GM12891 (cell line): ENCODE data around the gene MBD3.

ENCODE experiments used
- DNase-seq: peaks from one replicate; pipeline ENCODE4 v3.0.0; 2011; ENCODE audit warnings: low spot score; ENCODE audit not compliant: insufficient read length
- FAIRE-seq: peaks from 2 replicates; lab custom pipeline; 2011; peaks lifted over from hg19 to GRCh38; lab: Jason Lieb, UNC
- PAX5 ChIP-seq: IDR thresholded peaks from 2 replicates; pipeline ENCODE4 v1.6.1; 2011; ENCODE audit warnings: low read length, moderate library complexity, mild to moderate bottlenecking; ENCODE audit not compliant: insufficient read depth, severe bottlenecking
- POLR2A ChIP-seq: IDR thresholded peaks from 2 replicates; pipeline ENCODE4 v1.6.1; 2011; ENCODE audit warnings: low read depth, low read length, control low read depth
- POLR2AphosphoS5 ChIP-seq: IDR thresholded peaks from 2 replicates; pipeline ENCODE4 v1.6.1; 2011; ENCODE audit warnings: low read depth, low read length, control low read depth
- POU2F2 ChIP-seq: IDR thresholded peaks from 2 replicates; pipeline ENCODE4 v1.6.1; 2011; ENCODE audit warnings: low read depth, mild to moderate bottlenecking, control low read depth, low read length, moderate library complexity
- SPI1 ChIP-seq: IDR thresholded peaks from 2 replicates; pipeline ENCODE4 v1.6.1; 2011; ENCODE audit warnings: low read depth, low read length, control low read depth
- TAF1 ChIP-seq: IDR thresholded peaks from 2 replicates; pipeline ENCODE4 v1.6.1; 2011; ENCODE audit warnings: low read depth, low read length, control low read depth

The MBD3 gene

GRCh38 chr19:1572795-1573194 lies 19.9 kb downstream of the MBD3 start:
- FAIRE-seq = no peak
- no peak for DNase-seq
- TF ChIP-seq POLR2AphosphoS5 (no peak), PAX5 (no peak), TAF1 (no peak), POLR2A (no peak), POU2F2 (no peak), SPI1 (no peak)

GRCh38 chr19:1571358-1571757 lies 21.3 kb downstream of the MBD3 start:
- DNase-seq (no peak), FAIRE-seq (no peak)
- no peak for TF ChIP-seq POLR2AphosphoS5
- no peak for TF ChIP-seq TAF1

GRCh38 chr19:1570836-1571235 lies 21.8 kb downstream of the MBD3 start:
- FAIRE-seq = no peak
- no peak for TF ChIP-seq TAF1
- TF ChIP-seq POU2F2 = no peak
- no peak for TF ChIP-seq SPI1
- no peak for TF ChIP-seq POLR2AphosphoS5
- TF ChIP-seq PAX5 = no peak
- TF ChIP-seq POLR2A = no peak
- no peak for DNase-seq

GRCh38 chr19:1569997-1570396 lies 22.7 kb downstream of the MBD3 start:
- TF ChIP-seq TAF1 (no peak), POLR2AphosphoS5 (no peak), POU2F2 (no peak), POLR2A (no peak), SPI1 (no peak), PAX5 (no peak)
- FAIRE-seq (no peak), DNase-seq (no peak)

GRCh38 chr19:1568320-1569019 lies 24.2 kb downstream of the MBD3 start, which contains the start of gene MEX3D:
Gene MEX3D (minus strand): TSS chr19:1568325. CDS start chr19:1568058, 267 bp downstream.
- peak; percentile 99 for DNase-seq
- TF ChIP-seq TAF1 = no peak
- no peak for TF ChIP-seq POU2F2
- no peak for TF ChIP-seq PAX5
- no peak for TF ChIP-seq POLR2AphosphoS5
- no peak for TF ChIP-seq SPI1
- no peak for TF ChIP-seq POLR2A
- FAIRE-seq = peak; percentile 76

- TF ChIP-seq POLR2A (no peak), POLR2AphosphoS5 (no peak), POU2F2 (no peak), SPI1 (no peak), PAX5 (no peak), TAF1 (no peak)
- DNase-seq (no peak), FAIRE-seq (no peak)
Measured at GRCh38 chr19:1567848-1568227, 24.8 kb downstream of the MBD3 start.

GRCh38 chr19:1567116-1567847 lies 25.4 kb downstream of the MBD3 start:
- FAIRE-seq (no peak), DNase-seq (no peak)
- no peak for TF ChIP-seq TAF1
- no peak for TF ChIP-seq SPI1
- TF ChIP-seq POLR2AphosphoS5 = no peak

- DNase-seq (no peak), FAIRE-seq (no peak)
- TF ChIP-seq SPI1 (no peak), POLR2AphosphoS5 (no peak), PAX5 (no peak), TAF1 (no peak), POLR2A (no peak), POU2F2 (no peak)
Measured at GRCh38 chr19:1566392-1567115, 26.1 kb downstream of the MBD3 start.

GRCh38 chr19:1563251-1563650 lies 29.4 kb downstream of the MBD3 start:
- no peak for TF ChIP-seq TAF1
- TF ChIP-seq SPI1 = no peak
- no peak for TF ChIP-seq PAX5
- no peak for TF ChIP-seq POU2F2
- no peak for TF ChIP-seq POLR2A
- no peak for TF ChIP-seq POLR2AphosphoS5
- DNase-seq = no peak
- FAIRE-seq = no peak
